GM18519 (cell line): Measurements from ENCODE around the gene NODAL.

Experiments
- ATAC-seq: cut with Tn5 transposase; IDR thresholded peaks from one replicate; pipeline ENCODE4 v1.9.1; 2021; ENCODE audit warnings: mild to moderate bottlenecking, moderate library complexity; ENCODE audit not compliant: unreplicated experiment, low FRiP score

NODAL gene

DNA sequence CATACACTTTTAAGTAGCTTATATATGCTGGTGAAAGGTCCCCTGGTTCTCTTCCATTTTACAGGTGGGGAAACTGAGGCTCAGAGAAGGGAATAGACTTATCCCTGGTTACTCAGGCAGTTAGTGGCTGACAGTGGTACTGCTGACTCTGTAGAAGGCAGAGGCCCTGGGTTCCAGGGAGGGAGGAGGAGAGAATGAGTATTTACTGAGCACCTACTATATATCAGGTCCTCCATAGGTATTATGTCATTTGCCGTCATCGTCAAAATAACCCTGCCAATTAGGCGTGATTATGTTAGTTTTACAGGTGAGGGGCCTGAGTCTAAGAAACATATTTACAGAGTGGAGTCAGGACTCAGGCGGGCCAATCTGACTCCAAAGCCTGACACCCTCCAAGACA, 23.8 kb upstream of the NODAL start:
- no peak for ATAC-seq

DNA sequence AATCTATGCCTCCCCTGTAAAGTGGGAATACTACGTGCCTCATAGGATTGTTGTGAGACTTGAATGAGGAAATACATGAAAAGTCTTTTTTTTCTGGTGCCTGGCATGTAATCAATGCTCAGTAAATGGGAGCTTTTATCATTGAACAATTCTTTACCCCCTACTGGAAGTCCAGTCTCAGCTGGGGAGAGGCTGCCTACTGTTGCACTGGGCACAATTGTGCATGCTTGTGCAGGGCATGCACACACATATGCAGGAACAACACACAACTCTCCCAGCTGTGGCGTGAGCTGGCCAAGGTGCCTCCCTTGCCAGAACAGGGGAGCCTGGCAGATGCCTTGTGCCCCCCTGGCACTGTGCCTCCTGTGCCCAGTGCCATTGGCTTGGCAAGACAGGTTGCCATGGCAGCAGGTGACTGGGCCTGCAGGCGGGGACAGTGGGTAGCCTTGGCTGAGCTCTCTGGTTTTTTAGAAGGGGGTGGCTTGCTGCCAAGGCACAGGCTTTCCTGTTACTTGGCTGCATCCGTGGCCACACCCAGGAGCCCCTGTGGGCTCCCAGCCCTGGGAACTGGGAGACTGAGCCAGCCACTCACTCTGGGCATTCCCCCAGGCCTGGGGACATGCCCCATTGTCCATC, 21.0 kb upstream of the NODAL start:
- no peak for ATAC-seq

GRCh38 chr10:70461397-70462348, 20.2 kb upstream of the NODAL start:
- ATAC-seq: no peak

DNA sequence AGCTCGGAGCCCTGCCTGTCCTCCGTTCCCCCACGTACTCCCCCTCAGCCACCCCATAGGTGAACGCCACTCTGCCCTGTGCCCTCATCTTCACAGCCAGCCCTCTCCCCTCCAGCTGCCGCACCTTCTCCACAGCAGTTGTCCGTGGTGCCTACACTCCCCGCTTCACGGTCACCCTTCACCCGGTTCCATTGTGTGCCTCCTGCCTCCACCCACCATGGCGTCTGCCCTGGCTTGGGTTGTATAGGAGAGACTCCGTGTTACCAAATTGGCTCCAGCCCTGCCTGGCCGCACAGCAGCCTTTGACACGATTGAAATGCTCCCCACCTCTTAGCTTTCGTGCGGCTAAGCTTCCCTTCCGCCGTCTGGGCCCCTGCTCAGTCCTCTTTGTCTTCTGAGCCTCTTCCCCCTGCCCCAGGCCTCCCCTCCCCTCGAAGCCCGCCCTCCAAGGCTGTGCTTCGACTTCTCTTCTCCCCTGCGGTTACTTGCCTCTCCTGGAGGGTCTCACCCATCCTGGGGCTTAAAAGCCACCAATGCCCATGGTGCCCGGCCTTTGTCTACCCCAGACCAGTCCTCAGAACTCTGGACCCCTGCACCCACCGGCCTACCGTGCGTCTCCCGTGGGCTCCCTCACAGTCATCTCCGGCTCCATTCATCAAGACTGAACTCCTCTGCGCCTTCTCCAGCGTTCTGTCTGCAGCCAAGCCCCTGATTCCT, 18.5 kb upstream of the NODAL start:
- no peak for ATAC-seq

GRCh38 chr10:70459061-70459773, 17.7 kb upstream of the NODAL start:
- ATAC-seq: no peak

- ATAC-seq: no peak
Observed at GRCh38 chr10:70458329-70459060, 17.0 kb upstream of the NODAL start.

GRCh38 chr10:70457759-70458305, 16.4 kb upstream of the NODAL start:
- no peak for ATAC-seq

GRCh38 chr10:70456164-70456563, 14.7 kb upstream of the NODAL start:
- ATAC-seq: no peak

GRCh38 chr10:70455213-70455630, 13.7 kb upstream of the NODAL start:
- ATAC-seq: no peak

- no peak for ATAC-seq
Observed at GRCh38 chr10:70448236-70448635, 6.8 kb upstream of the NODAL start.

DNA sequence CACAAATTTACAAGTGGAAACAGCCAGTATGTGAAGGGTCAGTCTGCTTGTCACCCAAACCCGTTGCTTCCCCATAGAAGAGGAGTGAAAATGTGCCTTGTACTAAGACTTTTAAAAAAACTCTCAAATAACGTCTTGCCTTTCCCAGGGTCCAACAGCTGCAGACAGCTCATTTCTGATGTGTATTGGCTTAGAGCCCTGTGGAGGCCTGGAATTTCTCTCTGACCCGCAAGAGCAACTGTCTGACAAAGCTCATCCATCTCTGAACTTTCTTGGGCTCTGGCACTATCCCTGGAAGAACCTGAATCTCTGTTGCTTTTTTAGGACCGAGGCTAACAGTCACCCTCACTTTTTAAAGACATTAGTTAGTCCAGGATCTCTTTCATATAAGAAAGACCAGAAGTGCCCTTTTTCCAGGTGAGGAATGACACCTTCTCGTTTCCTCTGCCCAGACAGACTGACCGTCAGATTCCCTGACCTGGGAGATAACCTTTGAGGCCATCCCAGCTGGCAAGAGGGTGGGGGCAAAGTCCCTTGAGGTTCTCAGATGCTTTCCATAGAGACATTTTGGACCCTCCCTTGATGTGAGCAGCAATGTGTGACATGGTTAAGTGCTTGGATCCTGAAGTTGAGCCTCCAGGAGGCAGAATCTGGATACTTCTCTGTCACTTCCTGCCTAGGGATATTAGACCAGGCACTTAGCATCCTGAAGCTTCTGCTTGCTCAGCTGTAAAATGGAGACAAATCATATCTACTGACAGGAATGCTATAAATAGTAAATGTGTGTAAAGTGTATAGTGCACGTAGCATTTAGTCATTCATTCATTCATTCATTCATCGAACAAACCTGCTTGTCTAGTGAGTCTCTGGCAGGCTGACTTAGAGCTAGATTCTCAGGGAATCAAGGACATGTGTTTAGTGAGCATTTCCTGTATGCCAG, 4.5 kb upstream of the NODAL start:
- ATAC-seq: no peak

- ATAC-seq: no peak
Observed at GRCh38 chr10:70444744-70445143, 3.3 kb upstream of the NODAL start.

DNA sequence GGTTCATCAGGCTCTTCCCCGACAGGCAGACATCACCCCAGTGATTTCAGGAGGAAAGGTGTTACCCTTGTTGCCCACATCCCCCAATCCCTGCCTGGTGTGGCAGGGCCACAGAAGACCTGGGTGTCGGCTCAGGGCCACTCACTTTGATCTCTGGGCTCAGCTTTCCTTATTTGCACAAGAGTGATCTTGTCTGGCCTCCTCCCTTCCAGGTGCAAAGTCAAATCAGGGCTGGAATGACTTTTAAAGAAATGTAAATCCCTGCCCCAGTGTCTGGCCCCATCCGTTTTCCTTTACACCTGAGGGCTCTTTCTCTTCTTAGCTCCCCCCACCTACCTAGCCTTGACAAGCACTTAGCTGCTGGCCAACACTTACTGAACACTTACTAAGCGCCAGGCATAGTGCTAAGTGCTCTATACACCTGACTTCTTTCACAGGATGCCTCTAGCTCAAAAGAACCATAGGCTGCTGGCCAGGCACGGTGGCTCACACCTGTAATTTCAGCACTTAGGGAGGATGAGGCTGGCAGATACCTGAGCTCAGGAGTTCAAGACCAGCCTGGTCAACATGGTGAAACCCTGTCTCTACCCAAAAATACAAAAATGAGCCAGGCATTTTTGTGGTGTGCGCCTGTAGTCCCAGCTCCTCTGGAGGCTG, 979 bp upstream of the NODAL start:
- ATAC-seq: no peak

- ATAC-seq: no peak
Observed at GRCh38 chr10:70441895-70442309, 421 bp upstream of the NODAL start.

DNA sequence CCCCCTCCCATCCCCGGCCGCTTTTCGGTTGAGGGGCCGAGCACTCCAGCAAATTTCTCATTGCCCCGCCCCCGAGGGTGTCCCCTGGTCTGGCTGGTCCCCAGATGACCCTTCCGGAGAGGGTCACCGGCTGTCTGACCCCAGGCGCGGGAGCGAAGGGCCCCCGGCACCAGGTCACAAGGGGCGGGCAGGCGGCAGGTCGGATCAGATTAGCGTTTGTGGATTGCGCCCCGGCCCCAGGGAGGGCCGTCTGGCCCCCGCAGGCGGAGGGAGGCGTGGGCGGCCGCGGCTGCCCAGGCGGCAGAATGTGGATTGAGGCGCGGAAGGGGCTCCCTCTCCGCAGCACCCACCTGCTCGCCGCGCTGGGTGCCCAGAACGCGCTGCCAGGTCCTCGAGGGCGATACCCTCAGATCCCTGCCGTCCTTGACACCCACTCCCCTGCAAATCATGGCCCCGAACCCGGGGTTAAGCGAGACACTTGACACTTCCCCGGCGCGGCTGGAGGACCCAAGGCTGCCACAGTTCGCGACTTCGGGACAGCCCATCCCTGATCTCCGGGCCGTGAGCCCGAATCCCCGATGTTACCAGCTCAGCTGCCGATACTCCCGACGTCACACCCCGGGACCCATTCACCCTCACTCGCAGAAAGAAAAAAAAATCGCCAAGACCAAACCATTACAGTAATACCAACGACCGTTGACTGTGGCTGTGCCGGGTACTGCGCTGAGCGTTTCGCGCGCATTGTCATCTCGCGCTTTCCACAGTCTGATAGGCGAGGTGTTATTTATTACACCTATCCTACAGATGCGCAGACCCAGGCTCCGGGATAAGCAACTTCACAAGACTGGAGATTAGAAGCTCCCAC, 953 bp downstream of the NODAL start:
- no peak for ATAC-seq

GRCh38 chr10:70437721-70438120, 3.8 kb downstream of the NODAL start:
- no peak for ATAC-seq
